Measurements from ENCODE around the gene SMARCD2.
"Not testable (repeated sequence)": the region's sequence is repeated elsewhere in the genome, so short reads cannot be mapped to it uniquely, and the experiment has no call there.

The SMARCD2 gene

GRCh38 chr17:63842540-63843386 is at the start of gene SMARCD2:
TSS of gene SMARCD2 (minus strand) at chr17:63842685. CDS start at chr17:63842674, 11 bp downstream.
- peak; percentile 99 for DNase-seq (ENCODE audit: low read depth)
- TF ChIP-seq CTCF (IDR thresholded peaks at IDR 0.05; ENCODE audit: insufficient read depth, low read depth, low read length, missing control alignments): no peak
- H3K4me3 ChIP-seq (ENCODE audit: low read length): peak within 1 kb of the TSS; percentile 79

- not testable (repeated sequence) for H3K4me3 ChIP-seq (ENCODE audit: low read length)
- DNase-seq (ENCODE audit: low read depth): peak; percentile 23
- peak; percentile 39 for TF ChIP-seq CTCF (IDR thresholded peaks at IDR 0.05; ENCODE audit: insufficient read depth, low read depth, low read length, missing control alignments)
These were observed 46.8 kb upstream of the SMARCD2 start for GRCh38 chr17:63889026-63889848.

- DNase-seq (ENCODE audit: low read depth); H3K4me3 ChIP-seq (ENCODE audit: low read length): not testable (repeated sequence)
These were observed 42.6 kb upstream of the SMARCD2 start for GRCh38 chr17:63885119-63885518.

- DNase-seq (ENCODE audit: low read depth); H3K4me3 ChIP-seq (ENCODE audit: low read length): not testable (repeated sequence)
These were observed 40.2 kb upstream of the SMARCD2 start for GRCh38 chr17:63882626-63883126.

GRCh38 chr17:63881935-63882601 is 39.6 kb upstream of the SMARCD2 start, which contains the start of gene GH2:
TSS of gene GH2 (minus strand) at chr17:63881944. CDS start at chr17:63881801, 143 bp downstream.
- peak; percentile 70 for TF ChIP-seq CTCF (IDR thresholded peaks at IDR 0.05; ENCODE audit: insufficient read depth, low read depth, low read length, missing control alignments)
- H3K4me3 ChIP-seq (ENCODE audit: low read length): no peak within 1 kb of the TSS
- peak; percentile 65 for DNase-seq (ENCODE audit: low read depth)

- DNase-seq (ENCODE audit: low read depth); H3K4me3 ChIP-seq (ENCODE audit: low read length): not testable (repeated sequence)
These were observed 38.9 kb upstream of the SMARCD2 start for GRCh38 chr17:63881337-63881736.

GRCh38 chr17:63880706-63881105 is 38.2 kb upstream of the SMARCD2 start:
- no peak overlapping the region for H3K4me3 ChIP-seq (ENCODE audit: low read length)
- DNase-seq (ENCODE audit: low read depth): no peak
- no peak for TF ChIP-seq CTCF (IDR thresholded peaks at IDR 0.05; ENCODE audit: insufficient read depth, low read depth, low read length, missing control alignments)

- DNase-seq (ENCODE audit: low read depth); H3K4me3 ChIP-seq (ENCODE audit: low read length): not testable (repeated sequence)
These were observed 35.9 kb upstream of the SMARCD2 start for GRCh38 chr17:63878413-63878812.

- not testable (repeated sequence) for DNase-seq (ENCODE audit: low read depth); H3K4me3 ChIP-seq (ENCODE audit: low read length)
These were observed 32.2 kb upstream of the SMARCD2 start for GRCh38 chr17:63874693-63875092.

GRCh38 chr17:63874061-63874626 is 31.7 kb upstream of the SMARCD2 start:
- H3K4me3 ChIP-seq (ENCODE audit: low read length); DNase-seq (ENCODE audit: low read depth): not testable (repeated sequence)

- DNase-seq (ENCODE audit: low read depth); H3K4me3 ChIP-seq (ENCODE audit: low read length): not testable (repeated sequence)
These were observed 31.1 kb upstream of the SMARCD2 start, which contains the start of gene CSH2 for GRCh38 chr17:63873577-63873976. TSS of gene CSH2 (minus strand) at chr17:63873677. CDS start at chr17:63873614, 63 bp downstream.

- not testable (repeated sequence) for DNase-seq (ENCODE audit: low read depth); H3K4me3 ChIP-seq (ENCODE audit: low read length)
These were observed 29.3 kb upstream of the SMARCD2 start for GRCh38 chr17:63871646-63872365.
